AG08396 (cell line): ENCODE measurements around the gene BAIAP2L2.

Source experiments
- DNase-seq: peaks from one replicate; pipeline ENCODE4 v3.0.0; 2012; ENCODE audit warnings: low spot score, mixed read lengths

BAIAP2L2 gene

GRCh38 chr22:38068641-38069371, 41.7 kb downstream of the BAIAP2L2 start:
- DNase-seq = no peak

DNA sequence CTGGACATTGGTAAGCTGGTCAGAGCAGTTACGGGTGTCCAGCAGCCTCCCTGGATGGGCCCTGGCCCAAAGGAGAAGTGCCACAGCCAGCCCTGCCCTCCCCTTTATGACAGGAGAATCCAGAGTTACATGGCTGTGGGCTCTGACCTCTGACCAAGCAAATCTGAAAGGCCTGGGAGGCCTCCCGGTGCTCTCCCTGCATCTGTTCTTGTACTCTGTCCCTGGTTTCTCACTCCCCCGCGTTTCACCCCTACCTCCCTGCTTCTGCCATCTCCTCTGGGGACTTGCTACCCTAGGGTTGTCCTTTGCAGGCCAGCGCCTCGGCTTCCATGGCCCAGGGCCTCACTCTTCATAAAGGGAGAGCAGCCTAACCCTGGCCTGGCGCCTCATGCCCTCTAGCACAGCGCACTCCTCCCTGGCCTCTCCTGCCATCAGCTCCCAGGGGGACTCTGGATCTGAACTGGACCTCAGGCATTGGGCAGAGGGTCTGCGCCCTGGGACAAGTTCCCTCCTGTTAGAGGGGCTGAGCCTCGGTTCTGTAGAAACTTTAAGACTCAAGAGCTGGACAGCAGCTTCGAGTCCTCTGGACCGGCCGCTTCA, 42.6 kb downstream of the BAIAP2L2 start:
- no peak for DNase-seq

DNA sequence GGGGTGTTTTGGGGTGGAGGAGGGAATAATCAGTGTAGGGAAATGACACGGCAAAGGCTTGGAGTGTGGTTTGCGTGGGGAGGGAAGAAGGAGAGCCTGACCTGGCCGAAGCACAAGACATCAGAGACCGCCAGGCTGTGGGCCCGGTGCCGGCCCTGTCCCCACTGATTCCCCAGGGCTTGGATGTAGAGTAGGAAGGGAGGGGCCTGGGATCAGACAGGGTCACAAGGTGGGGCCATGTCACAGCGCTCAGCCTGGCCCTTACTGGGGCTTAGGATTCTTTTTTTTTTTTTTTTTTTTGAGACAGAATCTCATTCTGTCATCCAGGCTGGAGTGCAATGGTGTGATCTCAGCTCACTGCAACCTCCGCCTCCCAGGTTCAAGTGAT, 43.5 kb downstream of the BAIAP2L2 start:
- DNase-seq = no peak

- no peak for DNase-seq
Observed at GRCh38 chr22:38066381-38067027, 44.0 kb downstream of the BAIAP2L2 start.

GRCh38 chr22:38065539-38065938, 44.9 kb downstream of the BAIAP2L2 start:
- DNase-seq = no peak

DNA sequence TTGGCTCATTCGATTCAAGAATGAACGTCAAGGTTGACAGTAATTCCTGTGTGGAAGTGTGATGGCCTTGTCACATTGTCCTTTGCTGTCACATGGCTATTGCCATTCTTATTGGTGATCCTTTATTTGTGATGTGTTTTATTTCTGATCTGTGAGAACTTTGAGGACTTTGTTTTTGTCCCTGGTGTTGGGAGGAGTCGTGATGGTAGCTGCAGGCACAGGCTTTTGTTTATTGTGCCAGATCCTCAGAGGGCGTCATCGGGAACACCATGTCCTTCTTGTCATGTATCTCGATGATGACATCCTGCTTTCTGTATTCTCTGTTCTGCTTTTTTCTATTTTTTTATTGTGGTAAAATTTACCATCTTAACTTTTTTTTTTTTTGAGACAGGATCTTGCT, 47.7 kb downstream of the BAIAP2L2 start:
- no peak for DNase-seq

GRCh38 chr22:38056969-38057891, 53.3 kb downstream of the BAIAP2L2 start, which contains the start of gene PICK1:
TSS of gene PICK1 (plus strand) at chr22:38057404. CDS start at chr22:38057810, 406 bp downstream.
- DNase-seq = peak; percentile 89

- DNase-seq = peak; percentile 87
Observed at GRCh38 chr22:38051900-38052862, 58.3 kb downstream of the BAIAP2L2 start.

DNA sequence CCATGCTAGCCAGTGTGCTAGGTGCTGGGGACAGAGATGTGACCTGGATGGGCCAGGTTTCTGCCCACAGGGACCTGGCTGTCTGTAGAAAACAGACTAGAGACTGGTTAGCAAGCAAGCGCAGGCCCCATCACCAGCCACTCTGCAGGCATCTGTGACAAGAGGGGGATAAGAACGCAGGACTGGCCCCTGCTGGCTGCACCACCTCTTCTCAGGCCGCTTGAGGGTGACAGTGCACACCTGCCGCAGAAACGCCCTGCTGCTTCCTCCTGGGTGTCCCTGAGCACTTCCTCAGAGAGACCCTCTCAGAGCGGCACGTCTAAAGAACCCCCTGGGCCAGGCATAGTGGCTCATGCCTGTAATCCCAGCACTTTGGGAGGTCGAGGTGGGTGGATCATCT, 59.2 kb downstream of the BAIAP2L2 start:
- DNase-seq = no peak

DNA sequence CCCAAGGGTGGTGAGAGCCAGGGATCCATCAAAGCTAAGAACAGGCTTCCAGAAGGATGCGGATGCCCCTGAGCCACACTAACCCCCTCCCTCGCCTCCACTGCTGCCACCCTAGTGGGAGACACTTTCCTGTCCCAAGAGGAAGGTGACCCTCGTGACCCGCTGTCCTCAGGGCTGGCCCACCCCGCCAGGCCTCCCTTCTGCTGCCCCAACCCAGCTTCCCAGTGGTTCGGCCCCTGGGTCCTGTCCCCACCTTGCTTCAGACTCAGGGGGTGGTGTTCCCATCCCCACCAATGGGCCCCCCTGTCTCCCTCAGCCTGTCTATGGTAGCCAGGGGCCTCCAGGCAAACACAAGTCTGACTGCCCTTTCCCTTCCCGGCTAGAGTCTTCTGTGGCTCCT, 59.8 kb downstream of the BAIAP2L2 start:
- DNase-seq = no peak

DNA sequence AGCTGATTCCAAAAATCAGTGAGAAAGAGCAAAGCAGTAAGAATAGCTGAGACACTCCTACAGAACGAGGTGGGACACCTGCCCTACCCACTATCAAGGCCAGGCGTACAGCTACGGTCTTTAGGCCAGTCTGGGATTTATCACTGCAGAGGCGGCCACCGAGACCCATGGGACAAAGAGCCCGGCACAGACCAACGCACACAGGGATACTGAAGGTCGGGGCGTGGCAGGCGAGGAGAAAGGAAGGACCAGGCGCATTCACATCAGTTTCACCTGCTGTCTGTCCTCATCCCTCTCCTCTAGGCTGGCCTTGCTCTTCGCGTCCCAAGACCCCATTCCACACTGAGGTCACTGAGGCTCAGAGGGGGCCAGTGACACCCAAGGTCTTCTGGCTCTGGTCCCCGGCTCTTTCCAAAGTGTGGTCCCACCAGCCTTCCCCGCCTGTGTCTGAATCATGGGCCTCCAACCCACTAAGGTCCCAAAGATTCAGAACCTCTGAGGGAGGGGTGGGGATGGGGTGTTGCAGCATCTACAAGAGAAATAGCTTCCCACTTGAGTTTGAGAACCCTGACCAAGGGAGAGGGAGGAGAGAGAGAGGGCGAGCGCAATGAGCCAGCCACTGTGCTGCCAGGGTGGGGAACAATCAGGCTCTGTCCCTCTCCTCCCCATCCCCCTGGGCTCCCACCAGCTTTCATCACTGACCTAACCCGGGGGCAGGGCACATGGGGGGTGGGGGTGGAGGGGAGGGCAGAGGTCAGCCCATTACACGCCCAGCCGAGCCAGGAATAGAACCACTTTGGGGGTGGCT, 60.5 kb downstream of the BAIAP2L2 start:
- DNase-seq = no peak

DNA sequence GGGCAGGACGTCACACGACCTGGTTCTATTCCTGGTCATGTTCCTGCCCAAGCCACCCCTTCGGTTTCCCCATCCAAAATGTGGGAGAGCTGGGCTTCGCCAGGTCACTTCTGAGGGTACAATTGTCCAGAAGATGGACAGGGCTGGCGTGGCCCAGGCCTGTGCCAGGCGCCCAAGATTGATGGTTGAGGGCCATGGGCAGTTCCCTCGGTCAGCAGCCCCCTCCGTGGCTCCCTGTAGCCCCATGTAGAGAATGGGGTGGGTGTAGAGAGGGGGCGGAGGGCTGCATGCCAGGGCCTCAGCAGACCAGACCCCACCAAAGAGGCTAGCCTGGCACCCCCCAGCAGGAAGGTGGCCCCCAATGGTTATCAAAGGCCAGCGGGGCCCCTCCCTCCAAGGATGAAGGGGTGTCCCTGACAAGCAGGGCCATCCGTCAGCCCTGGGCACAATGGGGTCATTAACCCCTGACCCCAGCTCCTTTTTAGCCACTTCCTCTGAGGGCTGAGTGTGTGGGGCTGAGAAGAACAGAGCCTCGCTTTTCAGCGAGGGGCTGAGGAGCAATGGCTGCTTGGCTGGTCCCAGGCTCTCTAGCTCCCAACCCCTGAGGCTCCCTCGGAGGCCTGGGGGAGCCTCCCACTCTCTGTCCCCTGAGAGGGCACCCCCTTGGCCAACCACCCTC, 64.3 kb downstream of the BAIAP2L2 start:
- no peak for DNase-seq

DNA sequence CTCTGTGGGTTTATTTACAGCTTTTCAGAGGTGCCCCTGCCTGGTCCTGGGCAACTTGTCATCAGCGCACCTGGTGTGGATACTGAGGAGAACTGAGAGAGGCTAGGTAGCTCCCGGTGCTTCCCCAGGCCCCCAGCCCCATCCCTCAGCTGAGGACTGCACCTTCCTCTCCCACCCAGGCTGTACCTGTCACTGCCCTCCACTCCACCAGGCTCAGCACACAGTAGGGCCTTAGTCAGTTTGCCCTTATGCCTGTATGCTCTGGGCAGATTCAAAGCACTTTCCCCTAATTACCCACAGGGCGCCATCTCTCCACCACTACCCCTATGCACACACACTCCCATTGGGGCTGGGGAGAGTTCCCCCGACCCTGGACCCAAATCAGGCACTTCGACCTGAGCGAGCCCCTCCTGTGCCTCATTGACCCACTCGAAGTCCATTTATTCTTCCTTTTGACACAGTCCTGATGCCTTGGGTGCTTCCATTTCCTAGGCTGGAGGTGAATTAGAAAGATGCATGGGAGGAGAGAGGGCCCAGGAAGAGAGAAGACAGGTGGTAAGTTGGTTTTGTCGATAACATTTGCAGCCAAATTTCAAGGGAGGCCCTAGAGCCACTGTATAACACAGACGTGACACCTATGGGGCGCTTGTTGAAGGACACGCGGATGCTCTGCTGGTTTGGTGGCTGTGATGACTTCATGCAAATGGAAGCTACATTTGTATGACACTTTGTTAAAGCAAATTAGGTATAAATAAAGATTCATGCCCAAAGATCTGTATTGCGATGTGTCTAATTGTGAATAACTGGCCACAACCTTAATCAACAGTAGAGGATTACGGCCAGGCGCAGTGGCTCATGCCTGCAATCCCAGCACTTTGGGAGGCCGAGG, 67.1 kb downstream of the BAIAP2L2 start:
- DNase-seq = no peak

DNA sequence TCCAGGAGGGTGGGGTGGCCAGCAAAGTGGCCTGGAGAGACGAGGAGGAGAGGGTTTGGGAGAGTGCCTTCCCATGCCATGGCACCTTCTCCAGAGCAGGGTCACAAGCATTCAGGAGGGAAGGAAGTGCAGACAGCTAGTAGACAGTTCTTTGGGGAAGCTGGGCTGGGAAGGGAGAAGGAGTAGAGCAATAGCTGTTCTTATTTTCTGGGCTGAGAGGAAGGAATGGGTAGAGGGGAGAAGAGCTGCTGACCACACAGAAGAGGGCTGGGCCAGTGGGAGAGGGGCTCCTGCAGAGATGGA, 68.0 kb downstream of the BAIAP2L2 start:
- DNase-seq = no peak

DNA sequence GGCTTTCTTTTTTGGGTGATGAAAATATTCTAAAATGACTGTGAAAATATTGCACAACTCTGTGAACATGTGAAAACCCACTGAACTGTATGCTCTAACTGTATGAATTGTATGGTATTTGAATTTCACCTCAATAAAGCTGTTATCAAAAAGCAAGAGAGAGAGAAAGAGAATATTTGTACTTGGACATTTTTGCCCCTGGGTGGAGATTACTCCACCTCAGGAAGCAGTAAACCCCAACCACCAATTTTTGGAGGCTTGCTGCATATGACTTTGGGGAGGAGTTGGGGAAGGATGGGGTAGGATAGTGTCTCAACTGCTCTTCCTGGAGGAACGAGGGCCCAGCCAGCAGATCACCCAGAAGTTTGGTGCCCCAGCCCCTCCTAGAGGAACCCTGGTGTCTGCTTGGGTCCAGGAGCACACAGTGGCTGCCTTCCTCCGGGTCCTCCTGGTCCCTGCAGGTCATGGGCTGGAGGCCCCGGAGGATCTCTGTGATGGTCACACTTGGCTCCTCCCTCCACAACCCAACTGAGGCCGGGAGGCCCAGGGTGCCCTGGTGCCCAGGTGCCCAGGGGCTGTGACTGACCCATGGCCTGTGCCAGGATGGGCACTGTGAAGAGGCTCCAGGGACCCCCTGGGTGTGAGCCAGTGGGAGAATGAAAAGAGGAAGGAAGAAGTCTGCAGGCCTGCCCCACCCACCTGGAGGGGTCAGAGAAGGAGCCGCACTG, 68.6 kb downstream of the BAIAP2L2 start:
- DNase-seq = no peak

- no peak for DNase-seq
Observed at GRCh38 chr22:38040953-38041759, 69.3 kb downstream of the BAIAP2L2 start.
